IPS-18c (cell line): ENCODE measurements around the gene PLEKHG4B.
"Not testable (repeated sequence)": the region's sequence is repeated elsewhere in the genome, so short reads cannot be mapped to it uniquely, and the experiment has no call there.

ENCODE experiments used
- H3K4me3 ChIP-seq: 2 replicates; pipeline ENCODE4 v1.7.0; 2013; ENCODE audit warnings: low read depth, mild to moderate bottlenecking, low read length, moderate library complexity; ENCODE audit not compliant: insufficient read depth
- H3K9me3 ChIP-seq: one replicate; pipeline ENCODE4 v1.6.1; 2013; ENCODE audit warnings: mild to moderate bottlenecking, low read length, moderate library complexity; ENCODE audit not compliant: control insufficient read depth, insufficient read depth

PLEKHG4B gene

DNA sequence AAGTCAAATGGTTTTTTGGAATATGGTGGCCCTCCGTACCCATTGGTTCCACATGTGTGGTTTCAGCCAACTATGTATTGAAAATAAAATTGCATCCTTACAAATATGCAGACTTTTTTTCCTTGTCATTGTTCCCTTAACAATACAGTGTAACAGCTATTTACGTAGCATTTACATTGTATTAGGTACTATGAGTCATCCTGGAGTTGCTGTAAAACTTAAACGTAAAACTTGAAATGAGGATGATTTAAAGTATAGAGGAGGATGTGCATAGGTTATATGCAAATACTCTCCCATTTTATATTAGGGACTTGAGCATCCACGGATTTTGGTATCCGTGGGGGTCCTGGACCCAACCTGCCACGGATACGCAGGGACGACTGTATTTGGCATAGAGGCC, 142.5 kb downstream of the PLEKHG4B start:
- Histone ChIP-seq H3K4me3 (no peak overlapping the region), H3K9me3 (no peaks in the 10 kb centered on the region)

DNA sequence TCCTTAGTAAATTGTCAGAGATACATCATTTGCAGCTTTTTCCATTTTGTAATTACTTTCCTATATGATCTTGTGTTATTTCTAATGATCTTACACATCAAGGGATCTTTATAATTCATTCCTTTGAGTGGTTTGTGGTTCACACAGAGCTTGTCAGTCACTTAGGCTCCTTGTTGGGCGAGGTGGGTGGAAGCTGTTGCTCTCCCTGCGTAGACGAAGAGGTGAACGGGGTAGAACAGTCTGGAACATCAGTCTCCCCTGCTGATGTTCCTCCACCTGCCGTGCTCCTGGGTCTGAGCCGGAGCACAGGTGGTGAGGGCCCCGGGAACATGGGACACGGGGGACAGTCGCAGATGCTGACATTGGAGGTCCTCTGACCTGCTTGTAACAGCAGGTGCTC, 143.6 kb downstream of the PLEKHG4B start:
- H3K4me3 ChIP-seq, H3K9me3 ChIP-seq: not testable (repeated sequence)

- H3K4me3 ChIP-seq, H3K9me3 ChIP-seq: not testable (repeated sequence)
Measured at GRCh38 chr5:237931-238330, 146.0 kb downstream of the PLEKHG4B start.
